NCI-H774 (cell line): ENCODE measurements around the gene KIAA1958.

ENCODE experiments used
- DNase-seq: peaks from one replicate; lab custom pipeline; 2025; lab: John Stamatoyannopoulos, UW

KIAA1958 gene

GRCh38 chr9:112531666-112532282 is 45.1 kb downstream of the KIAA1958 start:
- no peak for DNase-seq

GRCh38 chr9:112532427-112532826 is 45.8 kb downstream of the KIAA1958 start:
- no peak for DNase-seq

- no peak for DNase-seq
These were observed 47.0 kb downstream of the KIAA1958 start for GRCh38 chr9:112533660-112534059.

- DNase-seq, result no peak
These were observed 48.7 kb downstream of the KIAA1958 start for GRCh38 chr9:112535301-112535700.

- DNase-seq, result no peak
These were observed 49.2 kb downstream of the KIAA1958 start for GRCh38 chr9:112535811-112536210.

GRCh38 chr9:112537561-112537960 is 50.9 kb downstream of the KIAA1958 start:
- no peak for DNase-seq

- no peak for DNase-seq
These were observed 54.2 kb downstream of the KIAA1958 start for GRCh38 chr9:112540800-112541199.

- DNase-seq, result no peak
These were observed 55.1 kb downstream of the KIAA1958 start for GRCh38 chr9:112541685-112542084.

GRCh38 chr9:112542593-112543292 is 56.1 kb downstream of the KIAA1958 start:
- no peak for DNase-seq

GRCh38 chr9:112544477-112544876 is 57.9 kb downstream of the KIAA1958 start:
- no peak for DNase-seq

GRCh38 chr9:112545237-112545636 is 58.6 kb downstream of the KIAA1958 start:
- DNase-seq, result no peak

GRCh38 chr9:112546149-112547012 is 59.8 kb downstream of the KIAA1958 start:
- DNase-seq, result no peak

GRCh38 chr9:112548051-112548440 is 61.4 kb downstream of the KIAA1958 start:
- no peak for DNase-seq

GRCh38 chr9:112548836-112549595 is 62.4 kb downstream of the KIAA1958 start:
- no peak for DNase-seq

- DNase-seq, result no peak
These were observed 63.9 kb downstream of the KIAA1958 start for GRCh38 chr9:112550531-112550930.

GRCh38 chr9:112551641-112552040 is 65.0 kb downstream of the KIAA1958 start:
- DNase-seq, result no peak

GRCh38 chr9:112552229-112553056 is 65.8 kb downstream of the KIAA1958 start:
- DNase-seq, result no peak

GRCh38 chr9:112553256-112553826 is 66.7 kb downstream of the KIAA1958 start:
- DNase-seq, result no peak

GRCh38 chr9:112554516-112554915 is 67.9 kb downstream of the KIAA1958 start:
- no peak for DNase-seq

GRCh38 chr9:112555101-112555643 is 68.5 kb downstream of the KIAA1958 start:
- DNase-seq, result no peak
